Endothelial cell (in vitro differentiated cells): ENCODE measurements around the gene IFT74. TPM values are rescaled to one million over a fixed set of nuclear protein-coding genes. Genes with fewer than 3 reads are reported as not detected.

ENCODE experiments used
- DNase-seq: peaks from one replicate; pipeline ENCODE4 v3.0.0; 2021; ENCODE audit warnings: low spot score
- H3K27ac Mint-ChIP-seq: one replicate; pipeline ENCODE4 v1.8.0; 2021; ENCODE audit warnings: mixed read lengths, inconsistent platforms; ENCODE audit not compliant: unreplicated experiment
- H3K27me3 Mint-ChIP-seq: one replicate; pipeline ENCODE4 v1.8.0; 2021; ENCODE audit warnings: mild to moderate bottlenecking, moderate library complexity, mixed read lengths, inconsistent platforms; ENCODE audit not compliant: unreplicated experiment
- H3K36me3 Mint-ChIP-seq: one replicate; pipeline ENCODE4 v1.8.0; 2021; ENCODE audit warnings: mild to moderate bottlenecking, low read depth, mixed read lengths, inconsistent platforms; ENCODE audit not compliant: unreplicated experiment
- H3K4me1 Mint-ChIP-seq: one replicate; pipeline ENCODE4 v1.8.0; 2021; ENCODE audit warnings: mild to moderate bottlenecking, mixed read lengths, inconsistent platforms; ENCODE audit not compliant: unreplicated experiment
- H3K4me3 Mint-ChIP-seq: one replicate; pipeline ENCODE4 v1.8.0; 2021; ENCODE audit warnings: mild to moderate bottlenecking, mixed read lengths, inconsistent platforms; ENCODE audit not compliant: unreplicated experiment
- H3K9me3 Mint-ChIP-seq: one replicate; pipeline ENCODE4 v1.8.0; 2021; ENCODE audit warnings: mixed read lengths, inconsistent platforms; ENCODE audit not compliant: unreplicated experiment
- long read RNA-seq: library from polyadenylated mRNA; unstranded; transcript quantifications from one replicate; pipeline ENCODE4 v2.0.0, GENCODE V29; 2020; ENCODE audit not compliant: unreplicated experiment
- total RNA-seq: library from RNA; stranded (reverse); fragmentation: NEBNext Ultra II Directional; extraction: Animal tissue kit (Norgen Biotek cat#: 25700); gene quantifications from one replicate; pipeline ENCODE4 v1.2.1, GENCODE V29; 2021; ENCODE audit not compliant: unreplicated experiment
- TF ChIP-seq, protein P1 (sequence below): fragments of 200-600 bp; sonication (generic); IDR thresholded peaks from one replicate; pipeline ENCODE4 v1.5.0; 2021; ENCODE audit warnings: antibody characterized with exemption; ENCODE audit not compliant: unreplicated experiment

The IFT74 gene
- 6.5 TPM for total RNA-seq
- long read RNA-seq, partial matches to known transcripts, result 2 of 6 reads
- long read RNA-seq, other reads (novel, unspliced or antisense), result 0 of 6 reads

DNA sequence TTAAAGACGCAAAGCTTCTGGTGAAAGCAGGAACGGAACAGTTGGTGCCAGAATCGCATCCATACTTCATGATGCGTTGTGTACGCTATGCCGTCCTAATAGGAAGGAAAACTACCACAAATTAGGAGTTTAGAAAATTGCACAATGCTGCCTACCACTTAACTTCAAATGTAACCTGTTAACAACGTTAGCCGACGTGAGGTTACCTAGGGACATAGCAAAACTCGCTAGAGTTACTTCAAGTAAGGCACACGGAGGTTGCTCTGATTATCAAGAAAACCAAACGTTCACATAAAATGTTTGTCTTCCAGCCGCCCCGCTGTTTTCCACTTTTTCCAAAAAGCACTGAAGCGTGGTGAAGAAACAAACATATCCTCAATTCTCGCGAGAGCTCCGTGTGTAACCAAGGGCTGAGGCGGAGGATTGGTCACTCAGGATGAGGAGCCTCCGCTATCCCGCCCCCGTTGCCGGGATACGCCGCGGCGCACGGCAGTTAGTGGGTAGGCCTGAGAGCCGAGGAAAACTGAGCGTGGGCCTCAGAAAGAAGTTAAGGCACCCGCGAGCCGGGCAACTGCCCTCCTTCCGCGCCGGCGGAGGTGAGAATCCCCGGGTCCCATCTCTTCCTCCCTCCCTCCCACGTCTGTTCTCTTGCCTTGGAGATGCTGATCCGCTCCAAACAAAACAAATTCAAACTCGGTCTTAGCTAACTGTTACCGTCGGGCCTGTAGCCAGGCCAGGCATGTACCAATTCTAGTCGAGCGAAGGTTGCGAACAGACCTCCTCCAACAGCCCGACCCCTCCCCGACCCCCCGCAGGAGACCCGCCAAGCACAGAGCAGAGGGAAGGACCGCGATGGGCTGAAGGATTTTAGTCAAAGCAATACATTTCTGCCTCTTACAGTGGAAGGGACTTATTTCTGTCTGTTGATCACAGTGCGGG is at the start of gene IFT74:
IFT74 (plus strand) TSS at position 492 of the 939 bp plus-strand sequence. CDS start 5,556 bp downstream, outside the sequence.
- peaks cover 14% of the 10 kb centered on the region for H3K4me1 Mint-ChIP-seq
- H3K27me3 Mint-ChIP-seq, result peaks cover 4% of the 10 kb centered on the region
- H3K9me3 Mint-ChIP-seq, result no peaks in the 10 kb centered on the region
- H3K27ac Mint-ChIP-seq, result peak within 1 kb of the TSS; percentile 97
- H3K36me3 Mint-ChIP-seq, result no peaks in the 10 kb centered on the region
- peak within 1 kb of the TSS; percentile 95 for H3K4me3 Mint-ChIP-seq
- TF ChIP-seq, protein P1, sequence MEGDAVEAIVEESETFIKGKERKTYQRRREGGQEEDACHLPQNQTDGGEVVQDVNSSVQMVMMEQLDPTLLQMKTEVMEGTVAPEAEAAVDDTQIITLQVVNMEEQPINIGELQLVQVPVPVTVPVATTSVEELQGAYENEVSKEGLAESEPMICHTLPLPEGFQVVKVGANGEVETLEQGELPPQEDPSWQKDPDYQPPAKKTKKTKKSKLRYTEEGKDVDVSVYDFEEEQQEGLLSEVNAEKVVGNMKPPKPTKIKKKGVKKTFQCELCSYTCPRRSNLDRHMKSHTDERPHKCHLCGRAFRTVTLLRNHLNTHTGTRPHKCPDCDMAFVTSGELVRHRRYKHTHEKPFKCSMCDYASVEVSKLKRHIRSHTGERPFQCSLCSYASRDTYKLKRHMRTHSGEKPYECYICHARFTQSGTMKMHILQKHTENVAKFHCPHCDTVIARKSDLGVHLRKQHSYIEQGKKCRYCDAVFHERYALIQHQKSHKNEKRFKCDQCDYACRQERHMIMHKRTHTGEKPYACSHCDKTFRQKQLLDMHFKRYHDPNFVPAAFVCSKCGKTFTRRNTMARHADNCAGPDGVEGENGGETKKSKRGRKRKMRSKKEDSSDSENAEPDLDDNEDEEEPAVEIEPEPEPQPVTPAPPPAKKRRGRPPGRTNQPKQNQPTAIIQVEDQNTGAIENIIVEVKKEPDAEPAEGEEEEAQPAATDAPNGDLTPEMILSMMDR, result no peak
- DNase-seq, result peak; percentile 92

DNA sequence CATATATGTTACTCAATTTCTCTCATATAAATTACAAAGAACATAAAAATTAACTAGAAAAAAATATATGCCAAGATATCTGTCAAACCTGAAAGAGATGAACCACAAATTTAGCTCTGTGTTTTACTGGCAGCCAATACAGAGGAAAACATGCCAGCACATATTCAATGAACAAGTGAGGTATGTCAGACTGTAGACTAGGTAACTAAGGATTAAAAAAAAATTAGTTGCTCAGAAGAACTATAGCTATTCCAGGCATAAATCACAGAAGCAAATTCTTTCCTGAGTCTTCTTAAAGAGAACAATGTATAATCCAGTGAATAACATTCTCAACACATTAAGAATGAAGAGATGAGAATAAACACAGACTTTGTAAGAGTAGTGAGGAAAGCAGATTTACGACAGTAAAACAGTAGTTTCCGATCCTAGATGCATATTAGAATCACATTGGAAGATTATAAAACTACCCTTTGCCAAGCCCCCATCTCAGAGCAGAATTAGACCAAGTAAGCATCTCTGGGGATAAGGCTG is 43.0 kb upstream of the IFT74 start:
- peaks cover 27% of the 10 kb centered on the region for H3K36me3 Mint-ChIP-seq
- TF ChIP-seq, protein P1, result no peak
- H3K4me3 Mint-ChIP-seq, result no peak overlapping the region
- H3K27me3 Mint-ChIP-seq, result no peaks in the 10 kb centered on the region
- H3K27ac Mint-ChIP-seq, result no peak overlapping the region
- H3K9me3 Mint-ChIP-seq, result no peaks in the 10 kb centered on the region
- DNase-seq, result no peak
- no peaks in the 10 kb centered on the region for H3K4me1 Mint-ChIP-seq

DNA sequence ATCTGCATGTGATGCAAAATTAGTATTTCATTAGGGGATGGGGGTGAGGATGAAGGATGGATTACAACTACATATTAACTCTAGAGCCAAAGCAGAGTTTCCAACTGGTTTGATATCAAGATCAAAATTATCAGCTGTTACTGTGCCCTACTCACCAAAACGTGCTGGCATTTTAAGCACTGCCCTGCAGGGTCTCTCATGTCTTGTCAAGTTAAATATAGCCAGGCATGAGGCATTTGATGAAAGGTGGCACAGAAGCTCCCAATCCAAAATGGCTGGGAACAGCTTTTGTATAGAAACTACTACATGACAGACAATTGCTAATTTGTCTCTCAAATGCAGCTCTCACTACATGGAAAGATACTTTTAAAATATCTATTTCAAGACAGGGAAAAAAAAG is 36.5 kb upstream of the IFT74 start:
- H3K4me1 Mint-ChIP-seq, result no peaks in the 10 kb centered on the region
- no peak overlapping the region for H3K27ac Mint-ChIP-seq
- no peak overlapping the region for H3K4me3 Mint-ChIP-seq
- H3K36me3 Mint-ChIP-seq, result peaks cover 34% of the 10 kb centered on the region
- no peaks in the 10 kb centered on the region for H3K9me3 Mint-ChIP-seq
- TF ChIP-seq, protein P1, result no peak
- no peaks in the 10 kb centered on the region for H3K27me3 Mint-ChIP-seq
- no peak for DNase-seq

DNA sequence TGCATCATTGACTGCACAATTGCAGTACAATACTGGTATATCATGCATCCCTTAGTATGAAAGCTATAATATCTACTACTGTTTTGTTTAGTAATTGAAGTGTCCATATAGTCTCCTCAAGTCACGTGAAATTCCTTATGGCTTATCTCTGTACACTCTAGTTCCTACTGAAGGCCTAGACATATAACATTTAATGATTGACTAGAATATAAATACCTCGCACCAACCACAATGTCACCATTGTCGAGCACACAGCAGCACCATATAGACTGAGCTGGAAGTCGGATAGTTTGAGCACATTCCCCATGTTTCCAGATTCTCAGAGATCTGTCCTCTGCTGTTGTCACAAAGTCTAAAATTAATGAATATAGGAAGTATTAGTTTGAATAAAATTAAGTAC is 30.6 kb upstream of the IFT74 start:
- Mint-ChIP-seq H3K36me3 (peaks cover 26% of the 10 kb centered on the region), H3K4me1 (no peaks in the 10 kb centered on the region), H3K9me3 (no peaks in the 10 kb centered on the region), H3K4me3 (no peak overlapping the region), H3K27me3 (no peaks in the 10 kb centered on the region), H3K27ac (no peak overlapping the region)
- TF ChIP-seq, protein P1, result no peak
- no peak for DNase-seq
